Caco-2 (cell line): ENCODE data around the gene INS. TPM values are rescaled to one million over a fixed set of nuclear protein-coding genes. Genes with fewer than 3 reads are reported as not detected.

Source experiments
- BruUV-seq: library from RNA; stranded (reverse); fragments of 400-500 nt; replicated peaks from 2 replicates; lab custom pipeline; 2021; lab: Mats Ljungman, UMichigan
- CTCF ChIA-PET: fragments of 300-600 bp; sonication (Branson Sonifier 250); formaldehyde crosslinking; loops from one replicate; lab custom pipeline; 2022; ENCODE audit warnings: antibody characterized with exemption; lab: Charles Lee
- POLR2A ChIA-PET: fragments of 300-600 bp; sonication (Branson Sonifier 250); formaldehyde crosslinking; loops from one replicate; lab custom pipeline; 2022; ENCODE audit warnings: antibody characterized with exemption; lab: Charles Lee
- DNase-seq, 2 experiments: peaks; one replicate each; pipeline versions ENCODE4 v3.0.0 to v3.0.0-alpha.2; 2020 to 2022
- H3K27me3 ChIP-seq: replicated peaks from 2 replicates; pipeline ENCODE4 v1.6.0; 2011; ENCODE audit warnings: low read length; ENCODE audit not compliant: control insufficient read depth, insufficient read depth
- H3K36me3 ChIP-seq: 2 replicates; pipeline ENCODE4 v1.5.1; 2011; ENCODE audit warnings: low read length; ENCODE audit not compliant: control insufficient read depth, insufficient read depth
- H3K4me1 ChIP-seq: fragments of 250-450 bp; sonication (Bioruptor Pico); 2 replicates; pipeline ENCODE4 v1.5.1; 2020; ENCODE audit warnings: mild to moderate bottlenecking
- H3K4me3 ChIP-seq: 2 replicates; pipeline ENCODE4 v1.5.1; 2011; ENCODE audit warnings: low read depth, mild to moderate bottlenecking, control low read depth, low read length
- H3K9me3 ChIP-seq: fragments of 250-450 bp; sonication (Bioruptor Pico); 2 replicates; pipeline ENCODE4 v1.5.1; 2020; ENCODE audit warnings: mild to moderate bottlenecking, moderate library complexity
- H3K27ac Mint-ChIP-seq: one replicate; pipeline ENCODE4 v1.8.0; 2022; ENCODE audit warnings: mixed read lengths; ENCODE audit not compliant: unreplicated experiment
- H3K27me3 Mint-ChIP-seq: one replicate; pipeline ENCODE4 v1.8.0; 2022; ENCODE audit warnings: mixed read lengths; ENCODE audit not compliant: insufficient read depth, unreplicated experiment
- H3K36me3 Mint-ChIP-seq: one replicate; pipeline ENCODE4 v1.8.0; 2022; ENCODE audit warnings: mild to moderate bottlenecking, mixed read lengths; ENCODE audit not compliant: insufficient read depth, unreplicated experiment
- H3K4me1 Mint-ChIP-seq: one replicate; pipeline ENCODE4 v1.8.0; 2022; ENCODE audit warnings: low read depth, mixed read lengths; ENCODE audit not compliant: unreplicated experiment
- H3K4me3 Mint-ChIP-seq: one replicate; pipeline ENCODE4 v1.8.0; 2022; ENCODE audit warnings: mild to moderate bottlenecking, moderate library complexity, mixed read lengths; ENCODE audit not compliant: unreplicated experiment
- H3K9me3 Mint-ChIP-seq: one replicate; pipeline ENCODE4 v1.8.0; 2022; ENCODE audit warnings: mixed read lengths; ENCODE audit not compliant: unreplicated experiment
- intact Hi-C: fragments of 100-400 bp; cut with micrococcal nuclease; formaldehyde crosslinking; loops from one replicate; pipeline ENCODE4 v1.10.0; 2022; ENCODE audit not compliant: unreplicated experiment
- total RNA-seq: library from RNA; stranded (reverse); gene quantifications from 2 replicates; pipeline ENCODE4 v1.2.3, GENCODE V29; 2022
- TF ChIP-seq, protein P1 (sequence below), 2 experiments: fragments of 200-600 bp in 1 of 2; IDR thresholded peaks; 1 replicate in 1 of 2; 2 replicates in 1 of 2; pipeline versions ENCODE4 v1.5.1 to v1.8.0; 2011 to 2022; ENCODE audit warnings: antibody characterized with exemption in 1 of 2, control low read depth in 1 of 2, inconsistent platforms in 1 of 2, low read depth in 1 of 2, low read length in 1 of 2, mild to moderate bottlenecking in 1 of 2, moderate library complexity in 1 of 2; ENCODE audit not compliant: insufficient read depth in 1 of 2, severe bottlenecking in 1 of 2, unreplicated experiment in 1 of 2

The INS gene
- total RNA-seq, 1 experiment from 2014 or later, result not detected

DNA sequence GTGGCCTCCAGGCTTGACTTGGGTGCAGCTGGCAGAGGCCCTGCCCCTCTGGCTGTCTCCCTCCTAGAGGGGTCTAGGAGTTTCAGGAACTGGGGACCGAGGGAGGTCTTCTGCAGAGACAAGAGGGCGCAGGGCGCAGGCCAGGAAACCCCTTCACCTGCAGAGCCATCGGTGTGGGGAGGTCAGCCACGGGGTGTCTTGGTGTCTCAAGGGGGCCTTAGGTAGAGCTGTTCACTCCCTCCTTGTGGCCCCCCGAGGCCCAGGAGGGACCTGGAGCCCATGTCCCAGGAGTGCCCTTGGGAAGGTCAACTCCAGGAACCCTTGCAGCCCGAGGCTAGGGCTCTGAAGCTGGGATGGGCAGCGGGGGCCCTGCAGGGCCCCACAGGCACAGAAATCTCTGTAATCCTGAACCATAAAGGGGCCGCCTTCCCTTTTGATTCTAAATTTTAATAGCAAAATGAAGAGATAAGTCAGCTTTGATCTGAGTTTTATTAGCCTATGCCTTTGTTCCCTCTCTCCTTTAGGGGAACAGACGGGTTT is 42.0 kb upstream of the INS start:
- peak overlapping the region; percentile 32 for H3K4me3 ChIP-seq
- intact Hi-C loops, result loop anchor here (1.0 to 10.0 kb wide), 6 partner anchors 8 to 712 kb away; partner anchors contain the start of gene TSSC4
- TF ChIP-seq, protein P1, sequence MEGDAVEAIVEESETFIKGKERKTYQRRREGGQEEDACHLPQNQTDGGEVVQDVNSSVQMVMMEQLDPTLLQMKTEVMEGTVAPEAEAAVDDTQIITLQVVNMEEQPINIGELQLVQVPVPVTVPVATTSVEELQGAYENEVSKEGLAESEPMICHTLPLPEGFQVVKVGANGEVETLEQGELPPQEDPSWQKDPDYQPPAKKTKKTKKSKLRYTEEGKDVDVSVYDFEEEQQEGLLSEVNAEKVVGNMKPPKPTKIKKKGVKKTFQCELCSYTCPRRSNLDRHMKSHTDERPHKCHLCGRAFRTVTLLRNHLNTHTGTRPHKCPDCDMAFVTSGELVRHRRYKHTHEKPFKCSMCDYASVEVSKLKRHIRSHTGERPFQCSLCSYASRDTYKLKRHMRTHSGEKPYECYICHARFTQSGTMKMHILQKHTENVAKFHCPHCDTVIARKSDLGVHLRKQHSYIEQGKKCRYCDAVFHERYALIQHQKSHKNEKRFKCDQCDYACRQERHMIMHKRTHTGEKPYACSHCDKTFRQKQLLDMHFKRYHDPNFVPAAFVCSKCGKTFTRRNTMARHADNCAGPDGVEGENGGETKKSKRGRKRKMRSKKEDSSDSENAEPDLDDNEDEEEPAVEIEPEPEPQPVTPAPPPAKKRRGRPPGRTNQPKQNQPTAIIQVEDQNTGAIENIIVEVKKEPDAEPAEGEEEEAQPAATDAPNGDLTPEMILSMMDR (IDR thresholded peaks at IDR 0.05; ENCODE audit: insufficient read depth in 1 of 2, low read depth in 1 of 2, low read length in 1 of 2, severe bottlenecking in 1 of 2, unreplicated experiment in 1 of 2), result no peak
- CTCF ChIA-PET, result interaction anchor here (0.6 to 4.2 kb wide), 16 partner anchors 8 to 512 kb away, joined by 3 to 38 read pairs (median 5); partner anchors contain the start of gene TSSC4
- Mint-ChIP-seq H3K9me3 (peaks cover 10% of the 10 kb centered on the region), H3K27me3 (no peaks in the 10 kb centered on the region), H3K4me1 (peaks cover 48% of the 10 kb centered on the region), H3K27ac (peak overlapping the region; percentile 73), H3K4me3 (peak overlapping the region; percentile 74), H3K36me3 (peaks cover 50% of the 10 kb centered on the region)
- POLR2A ChIA-PET, result interaction anchor here (0.5 to 4.0 kb wide), 15 partner anchors 8 to 735 kb away, joined by 3 to 26 read pairs (median 5); partner anchors contain the start of genes ASCL2, IGF2 and TSSC4
- BruUV-seq, result no TSS peak
- H3K9me3 ChIP-seq, result no peaks in the 10 kb centered on the region
- peak; percentile 91 to 94 for DNase-seq
- H3K36me3 ChIP-seq, result no peaks in the 10 kb centered on the region
- peaks cover 66% of the 10 kb centered on the region for H3K4me1 ChIP-seq
- H3K27me3 ChIP-seq, result no peaks in the 10 kb centered on the region

DNA sequence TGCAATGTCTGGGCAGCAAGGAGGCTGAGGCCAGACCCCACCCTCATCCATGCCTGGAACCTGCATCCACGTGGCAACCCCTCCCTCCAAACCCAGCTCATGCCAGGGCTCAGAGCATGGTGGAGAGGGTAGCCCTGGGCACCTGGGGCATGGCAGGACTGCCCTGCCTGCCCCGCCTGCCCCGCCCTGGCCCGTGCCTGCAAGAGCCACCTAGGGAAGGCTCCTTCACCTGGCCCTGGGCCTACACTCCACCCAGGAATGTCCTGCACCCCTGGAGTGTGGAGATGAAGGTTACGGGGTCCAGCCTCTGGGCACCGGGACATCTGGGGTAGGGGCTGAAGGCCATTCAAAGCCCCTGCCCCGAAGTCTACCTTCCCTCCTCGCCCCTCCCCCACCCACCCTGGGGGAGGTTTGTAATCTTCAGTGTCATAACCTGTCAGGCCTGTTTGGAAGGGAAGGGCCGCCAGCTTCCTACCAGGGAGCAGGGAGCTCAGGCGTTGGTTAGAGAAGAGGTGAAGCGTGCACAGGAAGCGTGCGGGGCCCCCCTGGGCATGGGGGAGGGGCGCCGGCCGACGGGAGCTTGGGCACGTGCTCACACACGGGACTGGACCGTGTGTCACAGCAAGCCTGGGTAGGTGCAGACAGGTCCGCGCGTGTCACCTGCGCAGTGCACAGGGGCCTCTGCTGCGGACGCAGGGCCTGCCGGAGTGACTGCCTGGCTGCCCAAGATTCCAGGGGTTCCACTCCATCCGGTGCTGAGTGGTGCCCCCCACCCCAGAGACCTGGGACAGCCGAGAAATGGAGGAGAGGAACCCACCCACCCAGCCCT is 41.3 kb upstream of the INS start:
- POLR2A ChIA-PET, result interaction anchor here (0.6 to 4.0 kb wide), 14 partner anchors 9 to 727 kb away, joined by 3 to 26 read pairs (median 5); partner anchors contain the start of genes ASCL2, IGF2 and TSSC4
- peak; percentile 100 for DNase-seq
- H3K27me3 Mint-ChIP-seq, result no peaks in the 10 kb centered on the region
- peak overlapping the region; percentile 74 for H3K4me3 Mint-ChIP-seq
- peaks cover 49% of the 10 kb centered on the region for H3K4me1 Mint-ChIP-seq
- peaks cover 10% of the 10 kb centered on the region for H3K9me3 Mint-ChIP-seq
- H3K4me3 ChIP-seq, result peak overlapping the region; percentile 32
- CTCF ChIA-PET, result interaction anchor here (0.6 to 4.2 kb wide), 15 partner anchors 9 to 511 kb away, joined by 3 to 38 read pairs (median 5); partner anchors contain the start of gene TSSC4
- intact Hi-C loops, result loop anchor here (1.0 to 10.0 kb wide), 4 partner anchors 59 to 713 kb away; partner anchors contain the start of gene TSSC4
- H3K9me3 ChIP-seq, result no peaks in the 10 kb centered on the region
- TF ChIP-seq, protein P1 (IDR thresholded peaks at IDR 0.05; ENCODE audit: insufficient read depth in 1 of 2, low read depth in 1 of 2, low read length in 1 of 2, severe bottlenecking in 1 of 2, unreplicated experiment in 1 of 2), result no peak
- H3K36me3 Mint-ChIP-seq, result peaks cover 48% of the 10 kb centered on the region
- peaks cover 69% of the 10 kb centered on the region for H3K4me1 ChIP-seq
- peak overlapping the region; percentile 73 for H3K27ac Mint-ChIP-seq
- H3K27me3 ChIP-seq, result no peaks in the 10 kb centered on the region
- no TSS peak for BruUV-seq
- H3K36me3 ChIP-seq, result no peaks in the 10 kb centered on the region

DNA sequence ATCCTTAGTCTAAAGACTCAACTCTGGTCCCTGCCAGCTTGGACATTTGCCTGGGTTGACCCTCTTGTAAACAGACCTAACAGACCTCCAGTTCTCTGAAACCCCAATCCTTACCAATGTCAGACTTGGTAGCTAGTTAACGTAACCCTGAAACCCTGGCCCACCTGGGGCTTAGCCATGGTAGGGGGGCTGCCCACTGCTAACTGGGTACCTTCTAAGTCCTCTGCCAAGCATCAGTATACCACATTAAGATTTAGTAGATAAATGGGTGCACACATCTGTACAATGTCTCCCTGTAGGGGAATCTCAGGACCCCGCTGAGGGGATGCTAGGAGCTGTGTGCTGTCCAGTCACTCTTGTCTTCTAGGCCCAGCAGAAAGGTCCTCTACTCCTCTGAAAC is 40.5 kb upstream of the INS start:
- Histone ChIP-seq H3K27me3 (no peaks in the 10 kb centered on the region), H3K36me3 (no peaks in the 10 kb centered on the region), H3K4me1 (peaks cover 71% of the 10 kb centered on the region), H3K9me3 (no peaks in the 10 kb centered on the region), H3K4me3 (no peak overlapping the region)
- BruUV-seq, result no TSS peak
- Mint-ChIP-seq H3K9me3 (peaks cover 10% of the 10 kb centered on the region), H3K27me3 (peaks cover 7% of the 10 kb centered on the region), H3K4me3 (no peak overlapping the region), H3K4me1 (peaks cover 49% of the 10 kb centered on the region), H3K36me3 (peaks cover 49% of the 10 kb centered on the region), H3K27ac (peak overlapping the region; percentile 73)
- intact Hi-C loops, result loop anchor here (5.0 to 10.0 kb wide), 2 partner anchors 201 to 713 kb away; partner anchors contain the start of gene TSSC4
- CTCF ChIA-PET, result interaction anchor here (1.2 to 4.2 kb wide), 6 partner anchors 10 to 219 kb away, joined by 3 to 38 read pairs (median 14); no protein-coding TSS in a partner anchor
- no peak for DNase-seq
- TF ChIP-seq, protein P1 (IDR thresholded peaks at IDR 0.05; ENCODE audit: insufficient read depth in 1 of 2, low read depth in 1 of 2, low read length in 1 of 2, severe bottlenecking in 1 of 2, unreplicated experiment in 1 of 2), result no peak
- POLR2A ChIA-PET, result interaction anchor here (2.1 to 4.0 kb wide), 2 partner anchors 10 to 14 kb away, joined by 25 to 26 read pairs; no protein-coding TSS in a partner anchor
